Myocyte (in vitro differentiated cells): ENCODE data around the gene BIN2. TPM values are rescaled to one million over a fixed set of nuclear protein-coding genes. Genes with fewer than 3 reads are reported as not detected.

Experiments
- DNase-seq: peaks from one replicate; pipeline ENCODE4 v3.0.0-alpha.2; 2012; ENCODE audit warnings: low read depth
- polyA plus RNA-seq: library from polyadenylated mRNA; unstranded; fragments of >200 nt; gene quantifications from one replicate; pipeline ENCODE4 v1.2.1, GENCODE V29; 2012; ENCODE audit warnings: missing spikeins
- total RNA-seq: library from RNA; depleted of rRNA; stranded (reverse); fragments of >200 nt; gene quantifications from 2 replicates; pipeline ENCODE4 v1.2.3, GENCODE V29; 2014

The BIN2 gene
- not detected in 2 replicates for total RNA-seq
- polyA plus RNA-seq = not detected

DNA sequence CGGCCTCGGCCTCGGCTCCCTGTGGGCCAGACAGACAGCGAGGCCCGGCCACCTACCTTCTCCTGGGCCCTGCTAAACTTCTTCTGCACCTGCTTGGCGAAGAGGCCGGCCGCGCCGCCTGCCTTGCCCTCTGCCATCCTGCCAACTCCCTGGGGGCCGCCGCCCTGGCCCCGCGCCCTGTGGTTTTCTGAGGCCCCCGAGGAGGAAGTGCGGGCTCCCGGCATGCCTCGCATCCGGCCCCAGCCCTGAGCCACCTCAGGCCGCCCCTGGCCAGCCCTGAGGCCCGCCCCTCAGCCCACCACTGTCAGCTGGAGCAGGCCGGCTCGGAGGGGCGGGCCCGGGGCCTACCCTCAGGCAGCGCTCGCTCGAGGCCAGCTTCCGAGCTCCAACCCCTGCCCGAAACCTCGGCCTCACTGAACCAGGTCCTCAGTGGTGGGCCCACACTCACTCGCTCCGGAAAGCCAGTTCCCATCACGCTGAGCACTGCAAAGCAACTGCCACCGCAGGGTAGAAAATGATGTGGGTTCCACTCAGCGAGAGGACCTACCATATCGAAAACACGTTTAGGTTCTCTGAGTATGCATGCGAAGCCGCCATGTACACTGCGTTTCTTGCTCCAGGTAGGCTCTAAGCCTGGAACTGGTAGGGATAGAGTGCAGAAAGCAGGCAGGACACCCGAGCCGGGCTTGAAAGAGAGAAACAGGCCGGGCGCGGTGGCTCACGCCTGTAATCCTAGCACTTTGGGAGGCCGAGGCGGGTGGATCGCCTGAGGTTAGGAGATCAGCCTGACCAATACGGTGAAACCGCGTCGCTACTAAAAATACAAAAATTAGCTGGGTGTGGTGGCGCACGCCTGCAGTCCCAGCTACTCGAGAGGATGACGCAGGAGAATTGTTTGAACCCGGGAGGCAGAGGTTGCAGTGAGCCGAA is at the start of gene BIN2:
TSS of gene BIN2 (minus strand) at position 209 of the 930 bp plus-strand sequence. CDS start at position 137, 72 bp downstream.
- no peak for DNase-seq

DNA sequence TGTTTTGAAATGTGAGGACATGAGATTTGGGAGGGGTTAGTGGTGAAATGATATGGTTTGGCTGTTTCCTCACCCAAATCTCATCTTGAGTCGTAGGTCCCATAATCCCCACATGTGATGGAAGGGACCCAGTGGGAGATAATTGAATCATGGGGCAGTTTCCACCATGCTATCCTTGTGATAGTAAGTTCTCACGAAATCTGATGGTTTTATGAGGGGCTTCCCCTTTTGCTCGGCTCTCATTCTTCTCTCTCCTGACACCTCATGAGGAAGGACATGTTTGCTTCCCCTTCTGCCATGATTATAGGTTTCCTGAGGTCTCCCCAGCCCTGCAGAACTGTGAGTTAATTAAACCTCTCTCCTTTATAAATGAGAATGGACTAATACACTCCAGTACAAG is 49.2 kb upstream of the BIN2 start:
- no peak for DNase-seq

DNA sequence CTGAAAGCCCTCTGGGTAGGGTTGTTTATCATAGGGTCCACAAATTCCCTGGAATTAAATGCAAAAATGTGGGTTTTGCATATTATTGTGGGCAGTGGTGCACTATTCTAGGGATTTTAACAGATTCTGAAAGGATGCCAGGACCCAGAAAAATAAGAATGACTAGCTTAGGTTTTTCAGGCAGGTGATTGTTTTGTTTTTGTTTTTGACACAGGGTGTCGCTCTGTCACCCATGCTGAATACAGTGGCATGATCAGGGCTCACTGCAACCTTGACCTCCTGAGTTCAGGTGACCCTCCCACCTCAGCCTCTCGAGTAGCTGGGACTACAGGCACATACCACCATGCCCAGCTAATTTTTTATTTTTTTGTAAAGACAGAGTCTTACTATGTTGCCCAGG is 48.0 kb upstream of the BIN2 start:
- DNase-seq = no peak

DNA sequence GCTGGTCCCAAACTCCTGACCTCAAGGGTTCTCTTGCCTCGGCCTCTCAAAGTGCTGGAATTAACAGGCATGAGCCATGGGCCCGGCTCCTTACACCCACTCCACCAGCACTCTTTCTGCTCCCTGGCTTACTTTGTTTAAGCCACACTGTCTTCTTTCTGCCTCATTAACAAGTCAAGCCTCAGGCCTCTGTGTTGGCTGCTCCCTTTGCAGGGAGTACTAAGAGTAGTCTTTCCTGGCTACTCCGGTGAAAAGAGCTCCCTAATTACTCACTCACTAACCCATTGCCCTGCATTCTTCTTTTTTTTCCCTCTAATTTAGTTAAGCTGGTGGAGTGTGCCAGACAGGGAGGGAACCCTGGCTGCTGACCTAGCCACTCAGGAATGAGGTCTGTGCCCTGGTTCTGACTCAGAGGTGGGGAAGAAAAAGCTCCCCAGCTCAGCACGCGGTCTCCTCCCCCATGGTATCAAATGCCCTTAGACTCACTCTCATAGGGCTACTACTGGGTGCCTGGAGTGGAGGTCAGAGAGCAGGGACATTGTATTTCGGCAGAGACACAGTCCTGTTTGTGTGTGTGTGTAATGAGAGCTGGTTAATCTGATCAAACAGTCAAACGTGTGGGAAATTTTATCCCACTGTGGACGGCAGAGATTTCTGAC is 47.5 kb upstream of the BIN2 start:
- DNase-seq = peak; percentile 95

GRCh38 chr12:51370667-51371066 is 46.7 kb upstream of the BIN2 start:
- DNase-seq = no peak

- DNase-seq = no peak
Observed at GRCh38 chr12:51369581-51369980, 45.6 kb upstream of the BIN2 start.

DNA sequence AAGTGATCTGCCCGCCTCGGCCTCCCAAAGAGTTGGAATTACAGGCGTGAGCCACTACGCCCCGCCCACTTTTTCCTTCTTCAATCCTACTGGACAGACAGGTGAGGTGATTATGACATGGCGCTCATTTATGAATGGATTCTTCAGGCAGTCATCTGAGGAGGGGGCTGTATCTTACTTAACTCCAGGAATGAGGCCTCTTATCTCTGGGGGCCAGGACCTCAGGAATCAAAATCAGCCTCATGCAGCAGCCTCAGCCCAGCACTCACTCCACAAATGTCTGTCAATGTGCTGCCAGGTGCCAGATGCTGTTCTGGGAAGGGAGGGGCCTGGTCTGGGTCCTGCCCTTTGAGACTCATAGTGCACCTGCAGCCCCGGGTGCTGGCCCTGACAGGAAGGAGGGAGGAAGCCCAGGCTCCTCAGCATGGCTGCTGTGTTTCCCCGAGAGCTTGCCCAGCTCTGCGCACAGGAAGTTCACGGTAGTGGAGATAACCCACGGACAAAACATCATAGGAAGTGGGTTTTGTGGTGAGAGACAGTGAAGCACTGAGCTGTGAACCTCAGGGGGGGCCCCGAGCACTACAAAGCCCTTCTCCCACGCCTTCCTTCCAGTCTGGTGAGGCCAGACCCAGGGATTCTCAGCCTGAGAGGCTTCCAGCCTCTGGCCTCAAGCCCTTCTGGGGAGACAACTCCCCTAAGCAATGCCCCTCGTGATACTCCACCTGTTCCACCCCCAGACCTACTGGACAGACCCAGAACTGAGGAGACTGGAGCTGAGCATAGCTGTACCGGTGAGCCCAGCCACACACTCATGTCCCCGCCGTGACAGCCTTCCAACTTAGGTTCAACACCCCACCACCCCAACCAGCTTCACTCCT is 44.9 kb upstream of the BIN2 start:
- DNase-seq = peak; percentile 32

GRCh38 chr12:51365276-51365675 is 41.3 kb upstream of the BIN2 start:
- no peak for DNase-seq

- no peak for DNase-seq
Observed at GRCh38 chr12:51364001-51364400, 40.0 kb upstream of the BIN2 start.

DNA sequence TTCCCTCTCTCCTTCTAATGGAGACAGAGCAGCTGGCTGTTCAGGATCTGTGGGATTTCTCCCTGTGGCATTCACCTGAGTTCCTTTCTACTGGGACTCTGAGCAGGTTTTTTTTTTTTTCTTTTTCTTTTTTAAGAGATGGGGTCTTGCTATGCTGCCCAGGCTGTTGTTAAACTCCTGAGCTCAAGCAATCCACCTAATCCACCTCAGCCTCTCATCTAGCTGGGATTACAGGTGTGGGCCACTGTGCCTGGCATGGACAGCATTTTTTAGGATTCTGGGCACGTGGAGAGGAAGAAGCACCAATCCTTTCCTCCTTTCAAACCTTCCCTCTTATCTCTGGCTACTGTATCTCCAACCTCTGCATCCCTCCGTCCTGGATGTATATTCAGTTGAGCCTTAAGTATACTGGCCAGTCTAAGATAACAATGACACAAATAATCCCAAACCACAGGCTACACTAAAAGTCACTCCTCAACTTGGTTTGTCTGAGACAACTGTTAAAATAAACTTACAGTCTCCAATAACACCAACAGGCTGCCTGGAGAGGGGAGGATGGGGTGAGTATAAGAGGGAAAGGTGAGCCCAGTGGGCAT is 38.9 kb upstream of the BIN2 start:
- DNase-seq = peak; percentile 37

- no peak for DNase-seq
Observed at GRCh38 chr12:51362307-51362706, 38.3 kb upstream of the BIN2 start.

DNA sequence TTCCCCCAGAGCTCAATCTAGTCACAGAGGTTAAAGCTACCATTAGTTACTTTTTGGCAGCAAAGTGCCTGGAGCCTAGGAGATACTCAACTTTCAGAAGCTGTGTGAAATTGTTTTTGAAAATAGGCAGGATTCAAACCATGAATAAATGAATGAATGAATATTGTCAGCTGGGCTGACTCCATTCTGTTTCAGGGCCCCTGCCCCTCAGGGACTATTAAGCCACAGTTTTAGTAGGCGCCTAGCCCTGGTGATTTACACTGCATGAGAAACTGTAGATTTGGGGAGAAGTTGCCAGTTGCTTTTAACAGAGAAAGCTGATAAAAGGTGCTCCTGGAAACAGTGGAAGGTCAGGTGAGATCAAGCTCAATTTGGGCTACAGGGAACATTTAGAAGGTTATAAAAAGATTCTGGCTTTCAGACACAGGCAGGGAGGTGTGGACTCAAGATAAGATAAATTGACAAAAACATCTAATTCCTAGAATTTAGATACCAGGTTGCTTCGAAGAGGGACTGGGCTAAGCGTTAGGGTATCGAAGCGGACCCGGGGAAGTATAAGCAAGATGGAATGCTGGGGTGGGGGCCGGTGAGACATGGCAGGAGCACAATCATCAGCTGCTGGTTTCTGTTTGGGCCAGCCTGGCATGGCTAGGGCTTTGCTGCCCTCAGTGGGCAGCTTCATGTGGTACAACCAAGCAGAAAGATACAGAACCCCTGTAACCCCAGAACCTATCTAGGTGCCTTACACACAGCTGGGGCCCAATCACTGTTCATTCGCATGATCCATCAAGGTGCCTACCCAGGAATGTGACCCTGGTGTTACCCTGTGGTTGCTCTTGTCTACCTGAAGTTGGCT is 37.4 kb upstream of the BIN2 start:
- no peak for DNase-seq

DNA sequence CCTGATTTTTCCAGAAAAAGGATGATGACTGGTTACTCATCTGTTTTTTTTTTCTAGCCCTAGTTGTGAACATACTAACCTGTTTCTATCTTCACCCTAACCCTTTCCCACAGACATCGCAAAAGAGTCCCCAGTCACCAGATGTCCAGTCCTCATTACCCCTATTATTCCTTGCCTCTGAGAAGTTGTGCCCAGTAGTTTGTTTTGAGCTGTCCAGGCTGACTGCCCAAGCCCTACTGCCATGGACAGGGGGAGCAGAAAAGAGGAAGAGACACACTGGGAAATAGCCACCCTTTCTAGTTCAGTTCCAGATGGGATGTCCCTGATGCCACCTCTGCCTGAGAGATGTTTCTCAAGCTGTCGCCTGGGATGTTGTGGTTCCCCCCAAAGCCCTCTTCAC is 36.3 kb upstream of the BIN2 start:
- no peak for DNase-seq

- no peak for DNase-seq
Observed at GRCh38 chr12:51359851-51360250, 35.9 kb upstream of the BIN2 start.

DNA sequence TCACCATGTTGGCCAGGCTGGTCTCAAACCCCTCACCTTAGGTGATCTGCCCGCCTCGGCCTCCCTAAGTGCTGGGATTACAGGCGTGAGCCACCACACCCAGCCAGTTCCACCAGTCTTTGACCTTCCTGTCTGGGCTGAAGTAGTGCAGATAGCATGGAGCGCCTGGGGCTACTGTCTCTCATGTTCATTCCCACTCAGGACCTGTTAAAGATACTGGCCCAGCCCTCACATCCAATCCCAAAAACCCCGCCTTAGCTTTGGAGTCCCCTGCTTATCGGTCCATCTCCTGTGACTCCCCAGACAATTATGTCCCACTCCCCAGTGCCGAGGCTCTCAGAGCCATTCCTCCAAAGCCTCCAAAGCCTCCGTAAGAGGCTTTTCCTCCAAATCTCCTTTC is 34.5 kb upstream of the BIN2 start:
- DNase-seq = no peak

- DNase-seq = no peak
Observed at GRCh38 chr12:51357374-51358047, 33.5 kb upstream of the BIN2 start.

- peak; percentile 51 for DNase-seq
Observed at GRCh38 chr12:51351913-51352532, 28.0 kb upstream of the BIN2 start.

DNA sequence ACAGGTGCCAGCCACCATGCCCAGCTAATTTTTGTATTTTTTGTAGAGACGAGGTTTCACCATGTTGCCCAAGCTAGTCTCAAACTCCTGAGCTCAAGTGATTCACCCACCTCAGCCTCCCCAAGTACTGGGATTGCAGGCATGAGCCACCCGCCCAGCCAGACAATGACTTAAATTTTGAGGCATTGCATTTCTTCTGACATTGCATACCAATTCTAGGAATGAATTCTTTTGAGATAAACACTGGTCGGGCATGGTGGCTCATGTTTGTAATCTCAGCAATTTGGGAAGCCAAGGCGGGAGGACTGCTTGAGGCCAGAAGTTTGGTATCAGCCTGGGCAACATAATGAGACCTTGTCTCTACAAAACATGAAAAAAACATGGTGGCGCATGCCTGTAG is 25.1 kb upstream of the BIN2 start:
- no peak for DNase-seq

- no peak for DNase-seq
Observed at GRCh38 chr12:51348116-51348515, 24.1 kb upstream of the BIN2 start.
